Measurements from ENCODE around the gene INPP4B. TPM values are rescaled to one million over a fixed set of nuclear protein-coding genes. Genes with fewer than 3 reads are reported as not detected.

The INPP4B gene
- polyA plus RNA-seq, 1 of the 3 experiments (the other 2 are of a cell fraction), result 0.08 TPM

GRCh38 chr4:142281999-142282398 lies 564.1 kb downstream of the INPP4B start:
- Histone ChIP-seq H3K4me3 (ENCODE audit: low read depth in 2 of 2, low read length in 1 of 2) (no peak overlapping the region), H3K27ac (ENCODE audit: low read depth in 2 of 2, low read length in 1 of 2) (no peak overlapping the region), H3K9me3 (no peaks in the 10 kb centered on the region), H3K79me2 (ENCODE audit: insufficient read depth) (no peaks in the 10 kb centered on the region), H4K20me1 (ENCODE audit: insufficient read depth) (no peaks in the 10 kb centered on the region), H3F3A (replicated peaks; ENCODE audit: insufficient read depth) (no peaks in the 10 kb centered on the region), H3K4me2 (no peak overlapping the region), H3K9me2 (no peaks in the 10 kb centered on the region), H3K27me3 (ENCODE audit: insufficient read depth) (no peaks in the 10 kb centered on the region), H3K4me1 (ENCODE audit: control insufficient read depth in 1 of 2, insufficient read depth in 2 of 2, low read depth in 1 of 2, low read length in 1 of 2) (no peaks in the 10 kb centered on the region), H3K9ac (no peak overlapping the region), H2AFZ (ENCODE audit: low read depth) (no peak overlapping the region), H3K36me3 (replicated peaks in 1 of 2; ENCODE audit: control insufficient read depth in 1 of 2, insufficient read depth in 2 of 2, low read length in 1 of 2) (no peaks in the 10 kb centered on the region)
- 75% methylated on average over 1 of the region's 1 CpG for WGBS (ENCODE audit: low lambda C conversion rate)
- POLR2A ChIA-PET, result no interaction called here
- no peak for TF ChIP-seq SIN3A (IDR thresholded peaks at IDR 0.05; ENCODE audit: borderline replicate concordance, low read depth, low read length)
- no peak for TF ChIP-seq TCF12 (IDR thresholded peaks at IDR 0.05)
- TF ChIP-seq YY1 (IDR thresholded peaks at IDR 0.05; ENCODE audit: low read depth), result no peak
- TF ChIP-seq CHD2 (IDR thresholded peaks at IDR 0.05; ENCODE audit: low read length, partially characterized antibody), result no peak
- CTCF ChIA-PET, result interaction anchor here (1.6 to 2.7 kb wide), 2 partner anchors 9 to 12 kb away, joined by 5 to 10 read pairs; no protein-coding TSS in a partner anchor
- no peak for DNase-seq

GRCh38 chr4:142278663-142279062 lies 567.4 kb downstream of the INPP4B start:
- H3K27ac ChIP-seq (ENCODE audit: low read depth in 2 of 2, low read length in 1 of 2), result no peak overlapping the region
- no peaks in the 10 kb centered on the region for H4K20me1 ChIP-seq (ENCODE audit: insufficient read depth)
- no peak for DNase-seq
- ChIA-PET POLR2A (no interaction called here), CTCF (interaction anchor here (0.7 to 1.5 kb wide), 2 partner anchors 28 to 219 kb away, joined by 3 to 4 read pairs; no protein-coding TSS in a partner anchor)
- no peaks in the 10 kb centered on the region for H3K36me3 ChIP-seq (replicated peaks in 1 of 2; ENCODE audit: control insufficient read depth in 1 of 2, insufficient read depth in 2 of 2, low read length in 1 of 2)
- no peak overlapping the region for H2AFZ ChIP-seq (ENCODE audit: low read depth)
- no peak overlapping the region for H3K4me2 ChIP-seq
- no peaks in the 10 kb centered on the region for H3K4me1 ChIP-seq (ENCODE audit: control insufficient read depth in 1 of 2, insufficient read depth in 2 of 2, low read depth in 1 of 2, low read length in 1 of 2)
- no peaks in the 10 kb centered on the region for H3K27me3 ChIP-seq (ENCODE audit: insufficient read depth)
- no peaks in the 10 kb centered on the region for H3K9me2 ChIP-seq
- no peak overlapping the region for H3K9ac ChIP-seq
- no peak overlapping the region for H3K4me3 ChIP-seq (ENCODE audit: low read depth in 2 of 2, low read length in 1 of 2)
- no peaks in the 10 kb centered on the region for H3K79me2 ChIP-seq (ENCODE audit: insufficient read depth)
- no peaks in the 10 kb centered on the region for H3F3A ChIP-seq (replicated peaks; ENCODE audit: insufficient read depth)
- no peak for TF ChIP-seq CTCF (IDR thresholded peaks at IDR 0.05)
- no peak for TF ChIP-seq MAX (IDR thresholded peaks at IDR 0.05; ENCODE audit: low read depth)
- TF ChIP-seq TEAD4 (IDR thresholded peaks at IDR 0.05; ENCODE audit: borderline replicate concordance, insufficient read depth), result no peak
- TF ChIP-seq NRF1 (IDR thresholded peaks at IDR 0.05; ENCODE audit: low read depth, low read length), result no peak
- TF ChIP-seq MXI1 (IDR thresholded peaks at IDR 0.05; ENCODE audit: low read depth, low read length), result no peak
- no peak for TF ChIP-seq SIN3A (IDR thresholded peaks at IDR 0.05; ENCODE audit: borderline replicate concordance, low read depth, low read length)
- no peak for TF ChIP-seq JUND (IDR thresholded peaks at IDR 0.05)
- no peak for TF ChIP-seq TCF12 (IDR thresholded peaks at IDR 0.05)
- TF ChIP-seq NFIC (IDR thresholded peaks at IDR 0.05; ENCODE audit: borderline replicate concordance), result no peak
- no peak for TF ChIP-seq RAD21 (IDR thresholded peaks at IDR 0.05; ENCODE audit: low read length)
- TF ChIP-seq SMC3 (IDR thresholded peaks at IDR 0.05; ENCODE audit: low read depth, low read length), result no peak
- TF ChIP-seq USF1 (IDR thresholded peaks at IDR 0.05; ENCODE audit: borderline replicate concordance, low read depth), result no peak
- no peak for TF ChIP-seq CHD2 (IDR thresholded peaks at IDR 0.05; ENCODE audit: low read length, partially characterized antibody)
- no peak for TF ChIP-seq GABPA (IDR thresholded peaks at IDR 0.05; ENCODE audit: low read depth)
- no peak for TF ChIP-seq ELF1 (IDR thresholded peaks at IDR 0.05)
- TF ChIP-seq, protein P1, sequence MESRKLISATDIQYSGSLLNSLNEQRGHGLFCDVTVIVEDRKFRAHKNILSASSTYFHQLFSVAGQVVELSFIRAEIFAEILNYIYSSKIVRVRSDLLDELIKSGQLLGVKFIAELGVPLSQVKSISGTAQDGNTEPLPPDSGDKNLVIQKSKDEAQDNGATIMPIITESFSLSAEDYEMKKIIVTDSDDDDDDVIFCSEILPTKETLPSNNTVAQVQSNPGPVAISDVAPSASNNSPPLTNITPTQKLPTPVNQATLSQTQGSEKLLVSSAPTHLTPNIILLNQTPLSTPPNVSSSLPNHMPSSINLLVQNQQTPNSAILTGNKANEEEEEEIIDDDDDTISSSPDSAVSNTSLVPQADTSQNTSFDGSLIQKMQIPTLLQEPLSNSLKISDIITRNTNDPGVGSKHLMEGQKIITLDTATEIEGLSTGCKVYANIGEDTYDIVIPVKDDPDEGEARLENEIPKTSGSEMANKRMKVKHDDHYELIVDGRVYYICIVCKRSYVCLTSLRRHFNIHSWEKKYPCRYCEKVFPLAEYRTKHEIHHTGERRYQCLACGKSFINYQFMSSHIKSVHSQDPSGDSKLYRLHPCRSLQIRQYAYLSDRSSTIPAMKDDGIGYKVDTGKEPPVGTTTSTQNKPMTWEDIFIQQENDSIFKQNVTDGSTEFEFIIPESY (IDR thresholded peaks at IDR 0.05; ENCODE audit: borderline replicate concordance, low read depth), result no peak
- no peak for TF ChIP-seq RXRA (IDR thresholded peaks at IDR 0.05; ENCODE audit: borderline replicate concordance, low read depth)
- TF ChIP-seq EZH2phosphoT487 (IDR thresholded peaks at IDR 0.05; ENCODE audit: borderline replicate concordance, low read depth), result no peak
- no peaks in the 10 kb centered on the region for H3K9me3 ChIP-seq
